ENCODE measurements around the gene PDZRN3.

DNA sequence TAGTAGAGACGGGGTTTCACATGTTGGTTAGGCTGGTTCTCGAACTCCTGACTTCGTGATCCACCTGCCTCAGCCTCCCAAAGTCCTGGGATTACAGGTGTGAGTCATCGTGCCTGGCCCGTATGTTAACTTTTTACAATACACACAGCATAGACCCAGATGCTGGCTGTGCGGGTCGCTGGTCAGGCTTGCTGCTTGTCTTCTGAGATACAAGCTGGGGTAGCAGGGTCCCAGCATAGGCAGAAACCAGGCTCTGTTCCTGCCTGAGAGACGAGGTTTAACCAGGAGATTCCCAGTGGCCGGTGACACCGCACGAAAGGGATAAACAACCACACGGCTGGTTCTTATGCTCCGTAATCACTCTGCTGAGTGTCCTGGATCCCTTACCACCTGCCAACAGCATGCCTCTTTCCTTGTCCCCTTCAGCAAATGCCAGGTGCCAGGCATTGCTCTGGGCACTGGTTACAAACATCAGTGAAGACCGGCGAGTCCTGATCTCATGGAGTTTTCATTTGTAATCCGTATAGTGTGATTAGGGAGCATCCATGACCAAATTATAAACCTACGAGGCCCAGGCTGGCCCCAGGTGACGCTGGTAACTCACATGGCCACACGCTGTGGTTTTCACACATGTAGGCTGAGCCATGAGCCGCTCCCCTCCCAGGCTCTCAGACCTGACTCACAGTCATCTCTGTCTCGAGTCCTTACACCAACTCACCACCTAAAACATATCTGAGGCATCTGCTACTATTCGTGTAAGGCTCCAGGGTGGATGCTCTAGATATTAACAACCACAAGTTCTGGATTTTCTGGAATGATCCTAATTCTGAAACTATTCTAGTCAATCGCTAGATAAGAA is 125.7 kb downstream of the PDZRN3 start:
- TF ChIP-seq CTCF (IDR thresholded peaks at IDR 0.05) (no peak), POLR2A (IDR thresholded peaks at IDR 0.05) (no peak), EP300 (IDR thresholded peaks at IDR 0.05) (no peak)
